NCI-H2227 (cell line): ENCODE data around the gene KRT13.

ENCODE experiments used
- DNase-seq: peaks from one replicate; lab custom pipeline; 2025; ENCODE audit not compliant: unreplicated experiment; lab: John Stamatoyannopoulos, UW

Gene KRT13

DNA sequence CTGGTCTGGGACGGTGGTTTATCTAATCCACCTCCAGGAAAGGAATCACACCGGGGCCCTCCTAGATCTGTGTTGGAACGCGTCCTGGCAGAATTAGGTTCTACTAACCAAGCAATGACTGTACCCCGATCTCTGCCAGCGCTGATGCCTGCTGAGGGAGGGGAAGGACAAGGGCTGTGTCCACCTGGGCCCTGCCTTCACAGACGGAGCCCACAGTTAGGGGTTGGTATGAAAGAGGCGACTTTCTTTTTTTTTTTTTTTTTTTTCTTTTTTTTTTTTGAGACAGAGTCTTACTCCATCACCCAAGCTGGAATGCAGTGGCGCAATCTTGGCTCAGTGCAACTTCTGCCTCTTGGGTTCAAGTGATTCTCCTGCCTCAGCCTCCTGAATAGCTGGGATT is 32.6 kb upstream of the KRT13 start:
- no peak for DNase-seq

DNA sequence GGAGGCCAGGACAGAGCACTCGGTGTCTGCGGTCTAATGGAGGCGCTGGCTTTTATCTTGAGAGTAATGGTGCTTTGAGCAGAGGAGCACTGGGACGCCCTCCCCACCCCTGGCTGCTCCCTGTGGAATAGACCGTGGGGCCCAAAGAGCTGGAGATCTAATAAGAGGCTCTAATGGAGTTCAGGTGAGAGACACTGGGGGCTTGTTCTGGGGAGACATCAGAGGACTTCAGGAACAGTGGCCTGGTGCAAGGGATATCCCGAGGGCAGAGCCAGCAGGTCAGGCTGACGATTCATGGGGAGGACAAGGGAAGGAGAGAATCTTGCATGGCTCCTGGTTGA is 32.2 kb upstream of the KRT13 start:
- DNase-seq: no peak

DNA sequence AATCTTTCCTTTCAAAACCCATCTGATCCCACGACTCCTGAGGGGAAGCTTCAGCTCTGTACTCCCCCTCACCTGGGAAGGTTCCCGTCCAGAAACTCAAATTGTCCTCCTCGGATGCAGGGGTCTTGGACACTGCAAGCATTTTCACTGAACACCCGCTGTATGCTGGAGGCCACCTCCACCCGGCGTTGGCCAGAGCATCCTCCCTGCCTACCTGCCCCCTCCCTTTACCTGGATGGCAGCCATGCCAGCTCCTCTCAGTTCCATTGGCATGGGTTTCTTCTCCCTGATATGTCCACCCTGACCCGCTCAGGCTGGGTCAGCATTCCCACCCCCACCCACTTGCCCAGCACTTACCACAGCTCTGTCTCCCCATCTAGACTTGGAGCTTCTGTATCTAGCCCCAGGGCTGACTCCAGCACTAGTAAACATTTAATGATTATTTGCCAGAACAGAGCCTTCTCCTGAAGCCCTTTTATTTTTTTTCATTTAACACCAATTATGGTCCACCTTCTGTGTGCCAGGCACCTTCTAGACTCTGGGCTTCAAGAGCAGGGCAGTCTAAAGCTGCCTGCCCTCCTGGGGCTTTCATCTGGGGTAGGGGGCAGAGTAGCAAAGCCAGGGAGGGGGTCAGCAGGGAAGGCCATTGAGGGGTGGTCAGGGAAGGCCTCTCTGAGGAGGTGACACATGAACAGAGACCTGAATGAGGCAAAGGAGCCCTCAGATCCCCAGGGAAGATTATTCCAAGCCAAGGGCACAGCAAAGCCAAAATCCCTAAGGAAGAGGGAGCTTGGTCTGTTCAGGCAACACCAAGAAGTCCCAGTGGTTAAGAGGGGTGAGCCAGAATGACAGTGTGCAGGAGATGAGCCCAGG is 31.6 kb upstream of the KRT13 start:
- no peak for DNase-seq

DNA sequence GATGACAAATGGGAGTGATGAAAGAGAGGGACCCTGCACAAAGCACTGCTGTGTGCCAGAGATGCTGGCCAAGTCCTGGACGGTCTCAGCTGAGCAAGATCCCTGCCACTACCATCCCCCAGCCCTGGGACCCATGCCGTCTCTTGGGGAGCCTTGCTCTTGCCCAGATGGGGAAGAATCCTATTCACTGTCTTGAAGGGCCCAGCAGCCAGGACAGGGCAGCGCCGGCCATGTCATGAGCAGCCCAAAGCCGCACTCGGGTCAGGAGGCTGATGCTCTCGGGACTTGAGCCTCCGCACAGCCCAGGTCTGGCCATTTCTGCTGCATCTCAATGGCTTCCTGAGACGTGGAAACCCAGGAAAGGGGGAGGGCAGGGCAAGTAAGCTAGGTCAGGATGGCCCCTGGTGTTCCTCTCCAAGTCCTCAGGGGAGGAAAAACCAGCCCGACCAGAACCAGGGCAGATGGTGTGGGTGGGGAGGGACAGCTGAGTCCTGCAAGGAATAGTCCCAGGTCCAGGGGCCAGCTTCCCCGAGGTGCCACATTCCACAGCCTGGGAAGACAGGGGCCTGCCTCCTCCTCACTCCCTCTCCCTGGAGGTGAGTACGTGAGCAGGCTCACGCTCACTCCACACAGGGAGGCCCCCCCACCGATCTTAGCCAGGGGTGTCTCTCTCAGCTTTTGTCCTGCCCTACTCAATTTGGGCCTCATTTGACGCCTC is 30.5 kb upstream of the KRT13 start:
- no peak for DNase-seq

DNA sequence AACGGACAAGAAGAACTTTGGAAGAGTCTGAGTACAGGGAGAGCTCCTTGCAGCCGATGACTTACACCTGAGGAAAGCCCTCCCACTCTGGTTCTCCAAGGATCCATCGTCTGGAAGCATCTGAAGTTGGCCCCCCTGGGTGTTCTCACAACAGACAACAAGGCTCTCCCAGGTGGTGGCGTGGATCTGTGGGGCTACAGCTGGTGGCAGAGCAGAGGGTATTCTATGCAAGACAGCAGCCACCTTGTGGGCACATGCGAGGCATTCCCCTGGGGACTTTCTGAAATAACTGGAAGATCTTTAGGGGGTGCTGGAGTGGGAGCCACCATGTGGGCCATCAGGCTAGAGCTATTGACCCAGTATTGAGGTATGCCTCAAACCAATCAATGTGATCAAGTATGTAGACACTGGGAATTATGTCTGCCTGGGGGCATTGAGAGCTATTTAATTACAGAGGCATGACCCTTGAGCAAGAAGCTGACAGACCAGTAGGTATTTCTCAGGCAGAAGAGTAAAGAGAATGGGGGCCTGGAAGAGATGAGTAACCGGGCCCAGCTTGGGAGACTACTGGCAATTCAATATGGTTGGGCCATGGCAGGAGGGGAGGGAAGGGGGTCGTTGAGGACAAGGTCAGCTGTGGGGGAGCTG is 29.6 kb upstream of the KRT13 start:
- no peak for DNase-seq

DNA sequence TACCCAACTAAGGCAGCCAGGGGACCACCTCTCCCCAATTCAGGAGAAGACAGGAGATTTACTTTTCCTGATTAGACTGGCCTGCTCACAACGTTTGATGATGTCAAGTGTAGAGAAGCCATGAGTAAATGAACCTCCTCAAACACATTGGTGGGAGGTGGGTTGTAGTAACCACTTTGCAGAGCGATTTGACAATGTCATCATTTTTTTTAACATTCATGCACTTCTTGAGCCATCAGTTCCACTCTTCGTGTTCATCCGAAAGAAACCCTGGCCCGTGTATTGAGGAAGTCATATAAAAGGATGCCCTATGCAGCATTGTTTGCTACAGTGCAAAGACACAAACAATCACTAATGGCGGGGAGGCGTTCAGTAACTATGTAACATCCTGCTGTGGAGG is 28.2 kb upstream of the KRT13 start:
- no peak for DNase-seq

DNA sequence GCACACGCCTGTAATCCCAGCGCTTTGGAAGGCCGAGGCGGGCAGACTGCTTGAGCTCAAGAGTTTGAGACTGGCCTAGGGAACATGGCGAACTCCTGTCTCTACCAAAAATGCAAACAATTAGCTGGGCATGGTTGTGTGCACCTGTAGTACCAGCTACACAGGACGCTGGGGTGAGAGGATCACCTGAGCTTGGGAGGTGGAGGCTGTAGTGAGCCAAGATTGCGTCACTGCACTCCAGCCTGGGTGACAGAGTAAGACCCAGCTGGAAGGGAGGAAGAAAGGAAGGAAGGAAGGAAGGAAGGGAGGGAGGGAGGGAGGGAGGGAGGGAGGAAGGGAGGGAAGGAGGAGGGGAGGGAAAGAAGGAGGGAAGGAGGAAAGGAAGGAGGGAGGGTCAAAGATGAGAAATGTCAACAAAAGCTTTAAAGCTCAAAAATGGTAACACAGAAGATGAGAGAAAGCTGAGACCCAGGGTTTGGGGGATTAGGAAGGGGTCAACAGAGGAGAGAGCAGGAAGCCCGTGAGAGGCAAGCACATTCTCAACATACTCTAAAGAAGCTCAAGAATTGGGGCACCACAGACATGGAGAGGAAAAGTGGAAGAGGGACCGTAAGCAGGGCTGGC is 27.6 kb upstream of the KRT13 start:
- DNase-seq: no peak

DNA sequence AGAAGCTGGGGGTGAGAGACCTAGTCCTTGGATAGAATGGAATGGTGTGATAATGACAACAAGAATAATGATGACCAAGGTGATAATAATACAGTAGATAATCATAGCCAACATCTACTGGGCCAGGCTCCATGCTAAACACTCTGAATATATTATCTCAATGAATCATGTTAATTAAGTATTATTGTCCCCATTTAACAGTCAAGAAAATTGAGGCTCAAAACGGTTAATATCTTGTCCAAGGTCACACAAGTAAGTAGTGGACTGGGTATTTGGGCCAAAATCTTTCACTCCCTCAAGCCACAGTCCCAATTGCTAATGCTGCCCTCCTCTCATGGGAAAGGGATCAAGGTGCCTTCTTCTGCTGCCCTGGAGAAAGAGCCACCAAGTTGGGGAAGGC is 26.6 kb upstream of the KRT13 start:
- DNase-seq: no peak

DNA sequence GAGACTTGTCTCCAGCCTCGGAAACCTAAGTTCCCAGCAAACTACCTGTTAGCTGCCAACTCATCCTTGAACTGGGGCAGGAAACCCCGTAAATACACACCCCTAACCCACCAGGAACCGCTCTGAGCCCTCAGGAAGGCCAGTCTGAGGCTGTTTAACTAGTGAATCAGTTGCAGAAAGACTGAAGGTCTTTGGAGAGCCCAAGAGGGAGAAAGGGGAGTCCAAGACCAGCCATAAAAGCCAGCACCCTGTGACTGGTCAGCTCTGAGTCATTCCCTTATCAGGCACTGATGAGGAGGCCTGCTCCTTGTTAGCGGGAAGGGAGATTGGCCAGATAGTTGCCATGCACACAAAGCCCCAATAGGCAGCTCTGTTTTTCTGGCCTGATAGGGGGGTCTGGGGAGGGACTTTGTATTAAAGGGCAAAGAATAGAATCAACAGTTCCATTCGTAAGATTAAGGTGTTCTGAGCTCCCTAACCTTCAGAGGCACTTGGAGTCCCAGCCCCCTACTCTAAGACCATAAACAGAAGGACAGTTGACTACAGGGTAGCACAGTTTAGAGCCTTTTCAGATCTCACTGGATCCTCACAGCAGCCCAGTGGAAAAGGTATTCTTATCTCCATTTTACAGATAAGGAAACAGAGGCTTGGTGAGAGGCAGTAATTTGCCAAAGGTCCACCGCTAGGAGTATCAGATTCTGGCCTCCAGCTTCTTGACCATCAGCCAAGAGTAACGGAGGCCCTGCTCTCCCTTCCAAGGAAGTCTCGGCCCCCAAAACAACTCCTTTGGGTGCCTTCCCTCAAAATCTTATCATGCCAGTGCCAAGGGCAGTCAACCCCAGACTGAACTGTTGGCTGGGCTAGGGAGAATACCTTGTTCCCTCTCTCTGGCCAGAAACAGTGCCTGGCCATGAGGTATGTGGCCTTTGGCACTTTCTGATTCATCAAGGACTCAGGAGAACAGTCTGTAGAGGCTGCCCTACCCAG is 24.9 kb upstream of the KRT13 start:
- DNase-seq: no peak

DNA sequence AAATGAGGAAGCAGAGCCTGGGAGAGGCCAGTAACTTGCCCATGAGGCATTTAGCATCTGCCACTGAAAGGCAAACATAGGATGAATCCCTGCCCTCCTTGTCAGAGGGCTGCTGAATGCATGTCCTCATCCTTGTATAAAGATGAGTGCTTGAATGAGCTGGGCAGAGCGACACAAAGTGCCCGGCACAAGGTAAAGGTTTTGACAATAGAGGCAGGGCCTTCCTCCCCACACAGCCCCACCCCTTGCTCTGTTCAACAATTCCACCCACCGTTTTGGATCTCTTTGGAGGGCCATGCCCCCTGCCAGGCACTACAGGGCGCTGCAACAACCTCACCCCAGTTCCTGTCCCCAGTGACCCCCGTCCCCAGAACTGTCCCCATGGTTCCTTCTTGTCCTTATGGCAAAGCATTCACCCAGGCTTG is 24.1 kb upstream of the KRT13 start:
- DNase-seq: no peak

DNA sequence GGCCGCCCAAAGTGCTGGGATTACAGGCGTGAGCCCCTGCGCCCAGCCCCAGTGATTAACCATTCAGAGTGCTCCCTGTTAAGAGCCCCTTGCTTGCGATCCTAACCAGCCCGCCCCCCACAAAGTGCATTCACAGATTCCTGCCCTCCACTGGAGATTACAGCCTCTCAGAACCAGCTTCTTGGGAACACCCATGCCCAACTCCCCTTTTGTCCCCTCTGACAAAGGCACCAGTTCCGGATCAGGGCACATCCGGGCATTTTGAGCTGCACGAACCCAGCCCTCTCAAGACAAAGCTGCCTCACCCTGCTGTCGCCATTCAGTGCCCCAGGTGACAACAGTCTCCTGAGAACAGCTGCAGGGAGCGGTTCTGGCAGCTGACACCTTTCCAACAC is 23.5 kb upstream of the KRT13 start:
- DNase-seq: no peak

DNA sequence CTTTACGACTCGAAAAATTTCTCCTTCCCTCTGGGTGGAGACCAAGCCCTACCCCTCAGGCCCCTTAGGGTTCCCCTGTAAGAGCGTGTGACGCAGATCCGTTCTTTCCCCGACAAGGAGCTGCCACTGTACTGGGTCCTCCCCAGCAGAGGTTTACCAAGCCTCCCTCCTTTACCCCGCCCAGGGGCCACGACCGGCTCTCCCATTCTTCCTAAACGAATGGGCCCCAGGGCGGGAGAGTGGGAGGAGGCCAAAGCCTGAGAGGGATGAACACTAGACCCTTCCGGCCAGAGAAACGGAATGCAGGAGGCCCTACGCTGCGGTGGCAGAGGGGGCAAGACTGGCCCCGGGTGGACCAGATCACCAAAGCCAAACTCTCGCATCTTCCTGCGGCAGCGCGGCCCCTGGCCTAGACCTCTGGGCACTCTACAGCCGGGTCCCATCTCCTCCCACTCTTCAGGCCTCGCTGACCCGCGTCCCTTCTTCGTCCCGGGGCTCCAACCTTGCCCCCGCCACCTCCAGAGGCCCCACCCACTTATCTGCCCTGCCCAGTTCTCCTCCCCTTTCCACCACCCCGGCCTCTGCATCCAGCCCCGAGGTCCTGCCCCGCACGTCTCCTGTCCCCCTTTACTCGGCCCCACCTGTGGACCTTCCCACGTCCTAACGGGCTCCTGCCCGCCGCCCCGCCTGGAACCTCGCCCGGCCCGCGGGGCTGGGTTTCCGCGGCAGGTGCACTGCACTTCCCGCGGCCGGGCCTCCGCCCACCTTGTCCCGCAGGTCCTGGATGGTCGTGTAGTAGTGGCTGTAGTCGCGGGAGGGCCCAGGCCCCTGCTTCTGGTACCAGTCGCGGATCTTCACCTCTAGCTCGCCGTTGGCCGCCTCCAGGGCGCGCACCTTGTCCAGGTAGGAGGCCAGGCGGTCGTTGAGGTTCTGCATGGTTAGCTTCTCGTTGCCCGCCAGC is 21.9 kb upstream of the KRT13 start:
- no peak for DNase-seq

DNA sequence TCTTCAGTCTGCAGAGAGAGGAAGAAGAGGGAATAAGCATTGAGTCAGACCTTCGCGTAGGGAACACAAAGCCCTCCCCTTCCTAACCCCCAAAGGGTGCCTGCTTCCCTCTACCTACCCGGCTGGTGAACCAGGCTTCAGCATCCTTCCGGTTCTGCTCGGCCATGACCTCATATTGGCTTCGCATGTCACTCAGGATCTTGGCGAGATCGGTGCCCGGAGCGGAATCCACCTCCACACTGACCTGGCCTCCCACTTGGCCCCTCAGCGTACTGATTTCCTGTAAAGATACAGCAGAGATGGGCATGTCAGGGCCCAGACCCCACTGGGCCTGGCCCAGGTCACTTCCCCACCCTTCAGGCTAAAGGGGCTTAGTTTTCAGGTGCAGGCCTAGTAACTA is 18.8 kb upstream of the KRT13 start:
- DNase-seq: no peak

DNA sequence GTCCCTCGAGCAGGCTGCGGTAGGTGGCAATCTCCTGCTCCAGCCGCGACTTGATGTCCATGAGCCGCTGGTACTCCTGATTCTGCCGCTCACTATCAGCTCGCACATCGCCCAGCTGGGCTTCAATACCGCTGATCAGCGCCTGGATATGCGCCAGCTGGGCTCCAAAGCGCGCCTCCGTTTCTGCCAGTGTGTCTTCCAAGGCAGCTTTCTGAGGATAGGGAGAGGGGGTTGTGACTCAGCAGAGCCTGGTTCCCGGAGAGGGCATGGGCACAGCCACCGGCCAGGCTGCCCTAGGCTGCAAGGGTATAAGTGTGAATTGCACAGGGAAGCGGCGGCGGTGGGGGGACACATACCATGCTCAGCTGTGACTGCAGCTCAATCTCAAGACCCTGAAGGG is 18.4 kb upstream of the KRT13 start:
- no peak for DNase-seq

DNA sequence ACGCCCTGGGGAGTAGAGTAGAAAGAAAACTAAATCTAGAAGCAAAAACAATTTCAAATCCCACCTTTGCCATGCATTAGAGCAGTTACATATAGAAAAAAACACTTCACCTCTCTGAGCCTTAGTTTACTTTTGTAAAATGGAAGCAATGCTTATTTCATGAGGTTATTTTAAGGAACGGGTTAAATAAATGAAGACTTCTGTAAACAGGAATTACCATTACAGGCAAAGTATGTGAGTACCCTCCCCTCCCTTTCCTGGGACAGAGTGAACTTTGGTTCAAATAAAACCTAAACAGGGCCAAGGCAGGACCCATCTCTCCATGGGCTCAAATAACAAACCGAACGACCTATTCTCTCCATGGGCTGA is 17.8 kb upstream of the KRT13 start:
- no peak for DNase-seq

DNA sequence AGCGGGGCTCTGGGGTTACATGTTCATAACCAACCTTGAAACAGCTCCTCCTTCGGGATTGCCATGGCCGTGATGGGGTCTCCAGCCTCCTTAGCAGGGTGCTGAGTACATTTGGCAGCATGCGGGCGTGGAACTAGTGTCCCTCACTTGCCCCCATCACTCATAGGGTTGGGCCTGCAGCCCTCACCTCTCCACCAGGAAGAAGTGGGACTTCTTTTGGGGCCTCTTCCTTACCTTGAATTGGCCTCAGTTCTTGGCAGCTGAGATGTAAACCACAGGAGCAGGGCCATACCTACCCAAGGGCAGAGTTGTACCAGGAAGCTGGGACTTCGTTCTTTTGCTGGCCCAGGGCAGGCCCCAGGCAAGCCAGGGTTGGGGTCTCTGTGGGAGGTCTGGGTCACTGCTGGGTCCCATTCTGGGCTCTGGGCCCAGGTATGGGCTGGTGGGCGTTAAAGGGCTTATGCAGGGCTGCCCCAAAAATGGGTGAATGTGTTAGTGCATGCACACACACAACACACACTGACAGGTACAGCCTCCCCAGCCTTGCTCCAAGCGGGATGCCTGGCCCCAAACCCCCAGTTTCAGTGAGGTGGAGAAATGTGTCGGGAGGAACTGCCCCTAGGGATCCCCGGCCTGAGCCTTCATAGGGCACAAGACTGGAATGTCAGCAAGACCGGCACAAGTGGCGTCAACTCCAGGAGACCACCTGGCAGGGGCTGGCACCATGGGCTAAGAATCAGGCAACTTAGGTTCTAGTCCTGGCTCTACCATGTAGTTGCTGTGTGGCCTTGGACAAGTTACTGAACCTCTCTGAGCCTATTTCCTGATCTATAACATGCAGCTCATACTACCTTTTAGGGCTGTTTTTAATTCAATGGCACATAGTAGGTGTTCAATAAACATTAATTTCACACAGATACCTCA is 17.2 kb upstream of the KRT13 start:
- no peak for DNase-seq

DNA sequence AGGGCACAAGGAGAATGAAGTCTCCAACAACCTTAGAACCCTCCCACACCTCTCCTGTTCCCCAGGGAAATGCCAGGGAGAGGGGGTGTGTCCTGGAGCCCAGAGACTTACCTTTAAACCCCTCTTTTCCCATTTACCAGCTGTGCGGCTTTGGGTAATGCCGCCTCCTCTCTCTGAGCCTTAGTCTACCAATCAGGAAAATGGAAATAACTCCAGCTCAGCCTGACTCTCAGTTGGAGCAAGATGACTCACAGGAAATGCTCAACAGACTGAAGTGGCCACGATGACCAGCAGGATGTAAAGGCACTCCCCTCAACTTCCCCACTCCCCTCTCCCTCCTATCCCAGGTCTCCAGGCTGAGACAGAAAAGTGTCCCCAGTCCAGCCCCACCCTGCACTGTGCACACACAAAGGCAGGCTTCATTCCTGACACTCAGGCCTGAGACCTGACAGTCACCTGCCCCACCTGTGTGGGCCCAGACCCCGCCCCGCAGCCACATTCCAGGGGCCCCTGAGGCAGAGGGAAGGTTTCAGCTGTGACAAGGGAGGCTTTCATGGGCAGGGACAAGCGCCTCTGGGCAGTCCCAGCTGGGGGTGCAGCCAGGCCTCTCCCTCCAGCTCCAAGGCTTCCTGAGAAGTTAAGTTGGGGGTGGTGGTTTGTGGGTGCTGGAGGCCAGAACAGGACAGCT is 16.3 kb upstream of the KRT13 start:
- no peak for DNase-seq
